B cell (primary cell): ENCODE data around the gene EVI2B. TPM values are rescaled to one million over a fixed set of nuclear protein-coding genes. Genes with fewer than 3 reads are reported as not detected.

Source experiments
- ATAC-seq: fragments of 200-7000 bp; cut with Tn5 transposase; one replicate; pipeline ENCODE4 v1.10.0; 2021; ENCODE audit warnings: low read depth, mild to moderate bottlenecking, moderate number of reproducible peaks, moderate library complexity
- CTCF ChIA-PET: fragments of 350-600 bp; sonication (Branson Sonifier 250); formaldehyde crosslinking; loops from one replicate; lab custom pipeline; 2021; ENCODE audit warnings: antibody characterized with exemption, inconsistent platforms; lab: Charles Lee
- POLR2A ChIA-PET: fragments of 350-600 bp; sonication (Branson Sonifier 250); formaldehyde crosslinking; loops from one replicate; lab custom pipeline; 2021; ENCODE audit warnings: antibody characterized with exemption; lab: Charles Lee
- DNase-seq: peaks from one replicate; pipeline ENCODE4 v3.0.0; 2013
- H2AFZ ChIP-seq: 2 replicates; pipeline ENCODE4 v1.6.1; 2012; ENCODE audit warnings: mild to moderate bottlenecking, low read depth, low read length; ENCODE audit not compliant: insufficient read depth, poor library complexity, severe bottlenecking
- H3K27ac ChIP-seq, 2 donors: 1 replicate in 1 of 2; 2 replicates in 1 of 2; pipeline ENCODE4 v1.5.1; 2012 to 2013; ENCODE audit warnings: low read length in 2 of 2, mild to moderate bottlenecking in 2 of 2, moderate library complexity in 1 of 2
- H3K27me3 ChIP-seq, 4 experiments: fragments of 200-600 bp in 1 of 4; sonication (generic) in 1 of 4; replicated peaks in 1 of 4; 1 replicate in 2 of 4; 2 replicates in 2 of 4; pipeline versions ENCODE4 v1.6.1 to v1.7.0; 2013 to 2016; ENCODE audit warnings: low read length in 3 of 4, mild to moderate bottlenecking in 2 of 4, mixed read lengths in 1 of 4, moderate library complexity in 1 of 4; ENCODE audit not compliant: insufficient read depth in 4 of 4, control insufficient read depth in 3 of 4; ENCODE audit errors: control extremely low read depth in 1 of 4
- H3K36me3 ChIP-seq, 2 experiments: replicated peaks in 1 of 2; 1 replicate in 1 of 2; 2 replicates in 1 of 2; pipeline versions ENCODE4 v1.6.1 to v1.7.1; 2013; ENCODE audit warnings: low read length in 1 of 2; ENCODE audit not compliant: insufficient read depth in 2 of 2, control insufficient read depth in 1 of 2; ENCODE audit errors: control extremely low read depth in 1 of 2, extremely low read depth in 1 of 2
- H3K4me1 ChIP-seq, 2 donors: fragments of 200-600 bp in 1 of 2; sonication (generic) in 1 of 2; 1 replicate in 1 of 2; 2 replicates in 1 of 2; pipeline versions ENCODE4 v1.5.1 to v1.6.1; 2013 to 2017; ENCODE audit warnings: low read length in 2 of 2; ENCODE audit not compliant: control insufficient read depth in 2 of 2, insufficient read depth in 2 of 2
- H3K4me2 ChIP-seq: replicated peaks from 2 replicates; pipeline ENCODE3; 2012; ENCODE audit warnings: mild to moderate bottlenecking, low read depth, low read length; ENCODE audit not compliant: poor library complexity, severe bottlenecking
- H3K4me3 ChIP-seq, 5 experiments: fragments of 200-600 bp in 1 of 5; sonication (generic) in 1 of 5; 1 replicate in 3 of 5; 2 replicates in 2 of 5; pipeline versions ENCODE4 v1.5.1 to v1.7.0; 2011 to 2016; ENCODE audit warnings: low read length in 4 of 5, mild to moderate bottlenecking in 4 of 5, low read depth in 2 of 5, control low read depth in 1 of 5, moderate library complexity in 1 of 5; ENCODE audit not compliant: insufficient read depth in 1 of 5; ENCODE audit errors: control extremely low read depth in 1 of 5, extremely low read depth in 1 of 5
- H3K79me2 ChIP-seq: fragments of 200-600 bp; sonication (generic); one replicate; pipeline ENCODE4 v1.6.0; 2016; ENCODE audit warnings: low read length; ENCODE audit not compliant: control insufficient read depth, insufficient read depth
- H3K9ac ChIP-seq: fragments of 200-600 bp; sonication (generic); 2 replicates; pipeline ENCODE4 v1.6.1; 2017; ENCODE audit warnings: mild to moderate bottlenecking, low read length, moderate library complexity
- H3K9me3 ChIP-seq, 3 donors: one replicate each; pipeline versions ENCODE4 v1.6.1 to v1.7.1; 2013; ENCODE audit warnings: low read length in 2 of 3; ENCODE audit not compliant: control insufficient read depth in 2 of 3, insufficient read depth in 1 of 3; ENCODE audit errors: control extremely low read depth in 1 of 3
- H4K20me1 ChIP-seq: 2 replicates; pipeline ENCODE4 v1.6.0; 2012; ENCODE audit warnings: mild to moderate bottlenecking, low read length; ENCODE audit not compliant: insufficient read depth, control insufficient read depth, poor library complexity, severe bottlenecking
- H3K27ac Mint-ChIP-seq: one replicate; pipeline ENCODE4 v1.8.0; 2021; ENCODE audit warnings: mixed read lengths
- H3K27me3 Mint-ChIP-seq: one replicate; pipeline ENCODE4 v1.8.0; 2021; ENCODE audit warnings: mixed read lengths
- H3K4me1 Mint-ChIP-seq: one replicate; pipeline ENCODE4 v1.8.0; 2021; ENCODE audit warnings: mixed read lengths
- H3K4me3 Mint-ChIP-seq: one replicate; pipeline ENCODE4 v1.8.0; 2021; ENCODE audit warnings: mixed read lengths
- H3K9me3 Mint-ChIP-seq: one replicate; pipeline ENCODE4 v1.8.0; 2022; ENCODE audit warnings: mixed read lengths; ENCODE audit not compliant: insufficient read depth
- CTCF ChIP-seq: fragments of 200-600 bp; IDR thresholded peaks from one replicate; pipeline ENCODE4 v1.8.0; 2022; ENCODE audit warnings: antibody characterized with exemption, mild to moderate bottlenecking
- EZH2 ChIP-seq: IDR thresholded peaks from 2 replicates; pipeline ENCODE4 v1.6.1; 2012; ENCODE audit warnings: borderline replicate concordance, low read depth, mild to moderate bottlenecking, moderate library complexity, low read length; ENCODE audit not compliant: insufficient read depth, poor library complexity, severe bottlenecking
- WGBS: methylation state at CpG from one replicate; pipeline ENCODE4 v1.1.5; 2013; ENCODE audit warnings: missing lambda C conversion rate; ENCODE audit not compliant: insufficient coverage; 5-methylcytosine and 5-hydroxymethylcytosine counted together
- intact Hi-C: fragments of 100-400 bp; cut with micrococcal nuclease; formaldehyde crosslinking; loops from one replicate; pipeline ENCODE4 v1.10.0; 2022
- polyA plus RNA-seq: library from polyadenylated mRNA; depleted of rRNA; stranded (reverse); fragments of >200 nt; gene quantifications from 2 replicates; pipeline ENCODE4 v1.2.3, GENCODE V29; 2012
- total RNA-seq, 2 donors: library from RNA; stranded (reverse); fragments of 120-200 nt in 1 of 2; gene quantifications; 1 replicate in 1 of 2; 2 replicates in 1 of 2; pipeline versions ENCODE4 v1.2.3 to v1.2.4, GENCODE V29; 2013 to 2022

The EVI2B gene
- total and polyA plus RNA-seq, 2 donors (not counting 1 experiment from before 2014, with no cell fraction given), result 132 to 135 TPM

GRCh38 chr17:31281061-31281460, 32.8 kb downstream of the EVI2B start:
- Histone ChIP-seq H3K4me3 (no peak overlapping the region), H2AFZ (no peak overlapping the region), H3K9me3 (peaks cover 0 to 4% (median 0%) of the 10 kb centered on the region in 3 donors), H3K36me3 (no peaks in the 10 kb centered on the region), H3K79me2 (no peaks in the 10 kb centered on the region), H3K4me1 (no peaks in the 10 kb centered on the region), H3K9ac (no peak overlapping the region), H3K4me2 (no peak overlapping the region), H3K27me3 (no peaks in the 10 kb centered on the region), H4K20me1 (no peaks in the 10 kb centered on the region), H3K27ac (no peak overlapping the region)
- CTCF ChIA-PET, result no interaction called here
- POLR2A ChIA-PET, result no interaction called here
- H3K27me3 Mint-ChIP-seq, result no peaks in the 10 kb centered on the region
- H3K4me1 Mint-ChIP-seq, result no peaks in the 10 kb centered on the region
- H3K4me3 Mint-ChIP-seq, result no peak overlapping the region
- intact Hi-C loops, result no loop called here
- no peaks in the 10 kb centered on the region for H3K9me3 Mint-ChIP-seq
- no peak overlapping the region for H3K27ac Mint-ChIP-seq
- DNase-seq (no peak), ATAC-seq (no peak)
- WGBS, result 100% methylated on average over 2 of the region's 2 CpGs
- TF ChIP-seq CTCF (no peak), EZH2 (no peak)

- H3K4me1 Mint-ChIP-seq, result no peaks in the 10 kb centered on the region
- Histone ChIP-seq H3K27ac (no peak overlapping the region), H4K20me1 (no peaks in the 10 kb centered on the region), H3K36me3 (no peaks in the 10 kb centered on the region), H3K4me1 (no peaks in the 10 kb centered on the region), H3K79me2 (no peaks in the 10 kb centered on the region), H3K4me2 (no peak overlapping the region), H2AFZ (no peak overlapping the region), H3K27me3 (no peaks in the 10 kb centered on the region), H3K4me3 (no peak overlapping the region), H3K9me3 (peaks cover 0 to 4% (median 0%) of the 10 kb centered on the region in 3 donors), H3K9ac (no peak overlapping the region)
- no peak overlapping the region for H3K4me3 Mint-ChIP-seq
- no peak for TF ChIP-seq CTCF
- DNase-seq (no peak), ATAC-seq (no peak)
- H3K9me3 Mint-ChIP-seq, result no peaks in the 10 kb centered on the region
- H3K27me3 Mint-ChIP-seq, result no peaks in the 10 kb centered on the region
- ChIA-PET POLR2A (no interaction called here), CTCF (no interaction called here)
- intact Hi-C loops, result no loop called here
- H3K27ac Mint-ChIP-seq, result no peak overlapping the region
- WGBS, result no CpG with 5 or more reads among the region's 2 CpGs
These were observed 34.5 kb downstream of the EVI2B start for GRCh38 chr17:31279401-31279800.
